Measurements from ENCODE around the gene ZNF778.
"Not testable (repeated sequence)": the region's sequence is repeated elsewhere in the genome, so short reads cannot be mapped to it uniquely, and the experiment has no call there.

Gene ZNF778

DNA sequence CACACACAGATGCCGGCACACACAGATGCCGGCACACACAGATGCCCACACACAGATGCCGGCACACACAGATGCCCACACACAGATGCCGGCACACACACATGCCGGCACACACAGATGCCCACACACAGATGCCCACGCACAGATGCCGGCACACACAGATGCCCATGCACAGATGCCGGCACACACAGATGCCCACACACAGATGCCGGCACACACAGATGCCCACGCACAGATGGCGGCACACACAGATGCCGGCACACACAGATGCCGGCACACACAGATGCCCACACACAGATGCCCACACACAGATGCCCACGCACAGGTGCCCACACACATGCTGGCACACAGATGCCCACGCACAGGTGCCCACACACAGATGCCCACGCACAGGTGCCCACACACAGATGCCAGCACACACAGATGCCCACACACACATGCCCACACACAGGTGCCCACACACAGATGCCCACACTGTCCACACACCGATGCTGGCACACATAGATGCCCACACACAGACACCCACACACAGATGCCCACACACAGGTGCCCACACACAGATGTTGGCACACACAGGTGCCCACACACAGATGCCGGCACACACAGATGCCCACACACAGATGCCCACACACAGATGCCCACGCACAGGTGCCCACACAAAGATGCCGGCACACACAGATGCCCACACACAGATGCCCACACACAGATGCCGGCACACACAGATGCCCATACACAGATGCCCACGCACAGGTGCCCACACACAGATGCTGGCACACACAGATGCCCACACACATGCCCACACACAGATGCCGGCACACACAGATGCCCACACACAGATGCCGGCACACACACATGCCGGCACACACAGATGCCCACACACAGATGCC, 28.8 kb upstream of the ZNF778 start:
- not testable (repeated sequence) for H3K9ac ChIP-seq (ENCODE audit: low read length); H2BK120ac ChIP-seq (ENCODE audit: low read depth, low read length); H4K91ac ChIP-seq (ENCODE audit: low read length); H3K4me2 ChIP-seq (ENCODE audit: low read length, poor library complexity, severe bottlenecking); H3K14ac ChIP-seq (ENCODE audit: low read length in 2 of 2); H3K4ac ChIP-seq (ENCODE audit: low read depth in 1 of 2, low read length in 2 of 2); DNase-seq; H3K9me3 ChIP-seq (ENCODE audit: control insufficient read depth, low read length); H2BK15ac ChIP-seq (ENCODE audit: low read depth, poor library complexity, severe bottlenecking); H2AK5ac ChIP-seq (ENCODE audit: low read length, severe bottlenecking); H2AFZ ChIP-seq (ENCODE audit: low read depth, low read length); H3K4me3 ChIP-seq (ENCODE audit: insufficient read depth in 1 of 2, low read depth in 1 of 2, low read length in 2 of 2); H4K8ac ChIP-seq (ENCODE audit: low read length); H3K36me3 ChIP-seq (ENCODE audit: control insufficient read depth in 1 of 2, insufficient read depth in 2 of 2, low read depth in 1 of 2, low read length in 2 of 2); H2BK5ac ChIP-seq (ENCODE audit: low read depth, low read length, poor library complexity, severe bottlenecking); H2BK12ac ChIP-seq (ENCODE audit: low read length in 2 of 2); H3K18ac ChIP-seq (ENCODE audit: low read depth in 1 of 2, low read length in 2 of 2); H3K27ac ChIP-seq (ENCODE audit: low read length, poor library complexity, severe bottlenecking); H3K79me1 ChIP-seq (replicated peaks; ENCODE audit: low read length, poor library complexity, severe bottlenecking); H3K23ac ChIP-seq (ENCODE audit: low read length in 2 of 2)
- Histone ChIP-seq H3K4me1 (ENCODE audit: control insufficient read depth, insufficient read depth, low read depth, low read length) (peaks cover 12% of the 10 kb centered on the region), H3K27me3 (ENCODE audit: control insufficient read depth in 1 of 2, insufficient read depth in 1 of 2, low read length in 2 of 2) (peaks cover 0 to 31% of the 10 kb centered on the region in 2 experiments)
- 91% methylated on average over 21 of the region's 25 CpGs for WGBS

DNA sequence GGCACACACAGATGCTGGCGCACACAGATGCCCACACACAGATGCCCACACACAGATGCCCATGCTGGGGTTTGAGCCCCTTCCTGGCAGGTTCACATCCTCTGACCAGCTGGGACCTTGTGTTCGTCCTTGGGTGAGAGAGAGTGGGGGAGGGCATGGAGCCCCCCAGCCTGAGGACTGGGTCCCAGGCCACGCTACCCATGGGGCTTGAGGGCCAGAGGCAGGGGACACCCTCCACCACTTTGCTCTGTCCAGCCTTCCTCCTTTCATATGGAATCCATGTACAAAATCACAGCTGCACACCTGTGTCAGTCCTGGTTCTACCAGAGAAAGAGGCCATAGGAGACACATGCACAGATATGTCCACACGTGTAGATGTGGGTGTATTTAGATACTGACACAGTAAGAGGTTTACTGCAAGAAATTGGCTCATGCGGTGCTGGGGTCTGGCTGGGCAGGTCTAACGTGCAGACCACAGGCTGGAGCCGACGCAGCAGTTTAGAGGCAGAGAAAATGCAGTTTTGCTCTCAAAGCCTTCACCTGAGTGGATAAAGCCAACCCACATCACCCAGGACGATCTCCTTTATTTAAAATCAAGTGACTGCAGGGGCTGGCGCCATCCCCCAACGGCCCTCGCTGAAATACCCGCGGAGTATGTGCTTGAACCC, 28.0 kb upstream of the ZNF778 start:
- Histone ChIP-seq H3K27me3 (ENCODE audit: control insufficient read depth in 1 of 2, insufficient read depth in 1 of 2, low read length in 2 of 2) (peaks cover 0 to 31% of the 10 kb centered on the region in 2 experiments), H2BK12ac (ENCODE audit: low read length in 2 of 2) (no peak overlapping the region), H4K91ac (ENCODE audit: low read length) (no peak overlapping the region), H2BK120ac (ENCODE audit: low read depth, low read length) (no peak overlapping the region), H3K36me3 (ENCODE audit: control insufficient read depth in 1 of 2, insufficient read depth in 2 of 2, low read depth in 1 of 2, low read length in 2 of 2) (no peaks in the 10 kb centered on the region), H3K14ac (ENCODE audit: low read length in 2 of 2) (no peak overlapping the region), H3K18ac (ENCODE audit: low read depth in 1 of 2, low read length in 2 of 2) (no peak overlapping the region), H3K4me1 (ENCODE audit: control insufficient read depth, insufficient read depth, low read depth, low read length) (peaks cover 12% of the 10 kb centered on the region), H3K23ac (ENCODE audit: low read length in 2 of 2) (no peak overlapping the region), H2AK5ac (ENCODE audit: low read length, severe bottlenecking) (no peak overlapping the region), H3K4ac (ENCODE audit: low read depth in 1 of 2, low read length in 2 of 2) (no peak overlapping the region), H4K8ac (ENCODE audit: low read length) (no peak overlapping the region), H2AFZ (ENCODE audit: low read depth, low read length) (no peak overlapping the region), H2BK5ac (ENCODE audit: low read depth, low read length, poor library complexity, severe bottlenecking) (no peak overlapping the region), H3K27ac (ENCODE audit: low read length, poor library complexity, severe bottlenecking) (no peak overlapping the region), H3K4me2 (ENCODE audit: low read length, poor library complexity, severe bottlenecking) (no peak overlapping the region), H3K9ac (ENCODE audit: low read length) (no peak overlapping the region), H3K4me3 (ENCODE audit: insufficient read depth in 1 of 2, low read depth in 1 of 2, low read length in 2 of 2) (no peak overlapping the region), H3K9me3 (ENCODE audit: control insufficient read depth, low read length) (no peaks in the 10 kb centered on the region), H3K79me1 (replicated peaks; ENCODE audit: low read length, poor library complexity, severe bottlenecking) (no peaks in the 10 kb centered on the region), H2BK15ac (ENCODE audit: low read depth, poor library complexity, severe bottlenecking) (no peak overlapping the region)
- WGBS: 78% methylated on average over 14 of the region's 14 CpGs
- no peak for DNase-seq

DNA sequence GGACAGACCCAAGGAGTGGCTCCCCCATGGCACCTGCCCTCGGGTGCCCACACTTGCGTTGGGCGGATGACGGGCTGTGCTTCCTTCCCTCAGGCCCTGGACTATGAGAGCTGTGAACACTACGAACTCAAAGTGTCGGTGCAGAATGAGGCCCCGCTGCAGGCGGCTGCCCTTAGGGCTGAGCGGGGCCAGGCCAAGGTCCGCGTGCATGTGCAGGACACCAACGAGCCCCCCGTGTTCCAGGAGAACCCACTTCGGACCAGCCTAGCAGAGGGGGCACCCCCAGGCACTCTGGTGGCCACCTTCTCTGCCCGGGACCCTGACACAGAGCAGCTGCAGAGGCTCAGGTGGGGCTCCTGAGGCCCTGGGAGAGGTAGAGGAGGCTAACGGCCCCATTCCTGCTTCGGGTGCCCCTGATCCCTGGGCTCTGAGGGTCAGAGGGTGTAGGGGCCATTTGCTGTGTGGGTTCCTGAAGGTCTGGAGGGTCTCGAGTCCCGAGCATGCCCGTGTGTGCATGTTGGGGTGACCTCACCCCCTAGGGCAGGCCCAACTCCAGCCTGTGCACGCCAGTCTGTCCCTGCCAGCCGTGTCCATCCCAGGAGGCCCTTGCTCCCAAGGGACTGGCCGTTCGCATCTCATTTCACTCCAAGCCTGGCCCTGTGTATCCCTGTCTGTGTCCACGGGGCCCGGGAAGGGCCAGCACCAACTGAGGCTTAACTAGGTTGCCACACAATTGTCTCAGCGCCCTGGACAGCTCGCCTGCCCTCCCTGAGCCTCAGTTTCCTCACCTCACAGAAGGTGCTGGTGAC, 27.1 kb upstream of the ZNF778 start:
- Histone ChIP-seq H4K8ac (ENCODE audit: low read length) (no peak overlapping the region), H3K23ac (ENCODE audit: low read length in 2 of 2) (no peak overlapping the region), H3K9ac (ENCODE audit: low read length) (no peak overlapping the region), H3K18ac (ENCODE audit: low read depth in 1 of 2, low read length in 2 of 2) (no peak overlapping the region), H2AFZ (ENCODE audit: low read depth, low read length) (no peak overlapping the region), H3K4ac (ENCODE audit: low read depth in 1 of 2, low read length in 2 of 2) (no peak overlapping the region), H3K9me3 (ENCODE audit: control insufficient read depth, low read length) (no peaks in the 10 kb centered on the region), H3K4me1 (ENCODE audit: control insufficient read depth, insufficient read depth, low read depth, low read length) (peaks cover 12% of the 10 kb centered on the region), H3K79me1 (replicated peaks; ENCODE audit: low read length, poor library complexity, severe bottlenecking) (no peaks in the 10 kb centered on the region), H2BK5ac (ENCODE audit: low read depth, low read length, poor library complexity, severe bottlenecking) (no peak overlapping the region), H3K27ac (ENCODE audit: low read length, poor library complexity, severe bottlenecking) (no peak overlapping the region), H2BK15ac (ENCODE audit: low read depth, poor library complexity, severe bottlenecking) (no peak overlapping the region), H2BK12ac (ENCODE audit: low read length in 2 of 2) (no peak overlapping the region), H2AK5ac (ENCODE audit: low read length, severe bottlenecking) (no peak overlapping the region), H4K91ac (ENCODE audit: low read length) (no peak overlapping the region), H3K4me3 (ENCODE audit: insufficient read depth in 1 of 2, low read depth in 1 of 2, low read length in 2 of 2) (no peak overlapping the region), H3K4me2 (ENCODE audit: low read length, poor library complexity, severe bottlenecking) (no peak overlapping the region), H2BK120ac (ENCODE audit: low read depth, low read length) (no peak overlapping the region), H3K27me3 (ENCODE audit: control insufficient read depth in 1 of 2, insufficient read depth in 1 of 2, low read length in 2 of 2) (peaks cover 0 to 35% of the 10 kb centered on the region in 2 experiments), H3K36me3 (ENCODE audit: control insufficient read depth in 1 of 2, insufficient read depth in 2 of 2, low read depth in 1 of 2, low read length in 2 of 2) (no peaks in the 10 kb centered on the region), H3K14ac (ENCODE audit: low read length in 2 of 2) (no peak overlapping the region)
- WGBS: 85% methylated on average over 28 of the region's 28 CpGs
- DNase-seq: no peak
